Kidney (tissue), 14 donors: Measurements from ENCODE around the gene PTPRJ. TPM values are rescaled to one million over a fixed set of nuclear protein-coding genes. Genes with fewer than 3 reads are reported as not detected.

Experiments
- DNase-seq, 5 donors: peaks; one replicate each; pipeline ENCODE4 v3.0.0-alpha.2; 2013 to 2020
- FAIRE-seq: peaks from 2 replicates; lab custom pipeline; 2012; peaks lifted over from hg19 to GRCh38; lab: Jason Lieb, UNC
- H3K27ac ChIP-seq, 2 donors: one replicate each; pipeline ENCODE4 v1.7.0; 2013; ENCODE audit warnings: low read depth in 2 of 2, low read length in 2 of 2, inconsistent platforms in 1 of 2
- H3K27me3 ChIP-seq: one replicate; pipeline ENCODE4 v1.7.1; 2013; ENCODE audit warnings: low read length, inconsistent platforms; ENCODE audit not compliant: control insufficient read depth, insufficient read depth
- H3K36me3 ChIP-seq, 3 donors: one replicate each; pipeline versions ENCODE4 v1.7.0 to v1.7.1; 2013; ENCODE audit warnings: low read length in 3 of 3, control low read depth in 1 of 3, inconsistent platforms in 1 of 3; ENCODE audit not compliant: insufficient read depth in 3 of 3, control insufficient read depth in 2 of 3
- H3K4me1 ChIP-seq, 3 donors: one replicate each; pipeline versions ENCODE4 v1.7.0 to v1.7.1; 2013; ENCODE audit warnings: low read length in 3 of 3, inconsistent platforms in 1 of 3, low read depth in 1 of 3; ENCODE audit not compliant: control insufficient read depth in 2 of 3, insufficient read depth in 2 of 3
- H3K4me3 ChIP-seq, 3 donors: one replicate each; pipeline versions ENCODE4 v1.7.0 to v1.8.1; 2013; ENCODE audit warnings: low read length in 3 of 3, control low read depth in 1 of 3, inconsistent platforms in 1 of 3
- H3K9ac ChIP-seq, 3 donors: one replicate each; pipeline versions ENCODE4 v1.7.0 to v1.7.1; 2013; ENCODE audit warnings: low read length in 3 of 3, control low read depth in 1 of 3, inconsistent platforms in 1 of 3
- H3K9me3 ChIP-seq, 3 donors: one replicate each; pipeline versions ENCODE4 v1.7.0 to v1.7.1; 2013; ENCODE audit warnings: low read length in 3 of 3, control low read depth in 1 of 3, inconsistent platforms in 1 of 3; ENCODE audit not compliant: control insufficient read depth in 2 of 3, insufficient read depth in 1 of 3
- CTCF ChIP-seq: IDR thresholded peaks from 3 replicates; pipeline ENCODE4 v1.5.1; 2012; ENCODE audit warnings: mild to moderate bottlenecking, moderate library complexity, borderline replicate concordance; ENCODE audit not compliant: insufficient read depth; ENCODE audit errors: extremely low read depth
- intact Hi-C: fragments of 100-400 bp; cut with DNase I; formaldehyde crosslinking; loops from one replicate; pipeline ENCODE4 v1.11.1; 2022
- polyA plus RNA-seq: library from polyadenylated mRNA; stranded (reverse); fragments of 350-450 nt; fragmentation: Illumina TruSeq; extraction: RNeasy Lipid Tissue Mini Kit (QIAGEN cat#74804); gene quantifications from one replicate; pipeline ENCODE4 v1.2.3, GENCODE V29; 2014; ENCODE audit warnings: low read depth, low replicate concordance; ENCODE audit not compliant: insufficient read depth
- total RNA-seq: library from RNA; stranded (reverse); fragmentation: NEBNext Ultra II Directional; extraction: Animal tissue kit (Norgen Biotek cat#: 25700); gene quantifications from one replicate; pipeline ENCODE4 v1.2.1, GENCODE V29; 2021
- donor health status: control.
- donor health status: control.
- donor health status: control.
- donor health status: control.
- donor health status: control.
- donor health status: DM: yes; HTN: yes; CAD: no.
- donor health status: Normal renal cell carcinoma (clear cell type).

The PTPRJ gene
- total and polyA plus RNA-seq, 2 donors from 2014 or later: 9.2 to 80.5 TPM

GRCh38 chr11:48148749-48149148, 168.4 kb downstream of the PTPRJ start:
- peaks cover 0 to 43% (median 22%) of the 10 kb centered on the region in 3 donors for H3K36me3 ChIP-seq
- DNase-seq: no peak
- H3K9me3 ChIP-seq: peaks cover 0 to under 1% (median 0%) of the 10 kb centered on the region in 3 donors
- H3K27me3 ChIP-seq: no peaks in the 10 kb centered on the region
- H3K4me3 ChIP-seq: no peak overlapping the region
- no peak for TF ChIP-seq CTCF
- no peaks in the 10 kb centered on the region for H3K4me1 ChIP-seq
- H3K27ac ChIP-seq: no peak overlapping the region
- H3K9ac ChIP-seq: no peak overlapping the region
- no peak for FAIRE-seq
- intact Hi-C loops: no loop called here

GRCh38 chr11:48150213-48150612, 169.9 kb downstream of the PTPRJ start:
- no peak overlapping the region for H3K27ac ChIP-seq
- no peak for FAIRE-seq
- intact Hi-C loops: no loop called here
- no peaks in the 10 kb centered on the region for H3K27me3 ChIP-seq
- H3K9ac ChIP-seq: no peak overlapping the region
- no peak overlapping the region for H3K4me3 ChIP-seq
- TF ChIP-seq CTCF: no peak
- H3K4me1 ChIP-seq: no peaks in the 10 kb centered on the region
- H3K9me3 ChIP-seq: peaks cover 0 to 3% (median 0%) of the 10 kb centered on the region in 3 donors
- no peak for DNase-seq
- H3K36me3 ChIP-seq: peaks cover 0 to 51% (median 21%) of the 10 kb centered on the region in 3 donors

- H3K9me3 ChIP-seq: peaks cover 0 to 3% (median 0%) of the 10 kb centered on the region in 3 donors
- no peak for TF ChIP-seq CTCF
- H3K4me3 ChIP-seq: no peak overlapping the region
- no peak for DNase-seq
- H3K36me3 ChIP-seq: peaks cover 2 to 53% (median 17%) of the 10 kb centered on the region in 3 donors
- no peaks in the 10 kb centered on the region for H3K27me3 ChIP-seq
- no peaks in the 10 kb centered on the region for H3K4me1 ChIP-seq
- intact Hi-C loops: no loop called here
- no peak overlapping the region for H3K9ac ChIP-seq
- no peak overlapping the region for H3K27ac ChIP-seq
- no peak for FAIRE-seq
Observed at GRCh38 chr11:48154151-48154550, 173.8 kb downstream of the PTPRJ start.
